OCI-LY1 (cell line): Measurements from ENCODE around the gene PEX13.

Experiments
- CTCF ChIP-seq: fragments of 200-600 bp; sonication (generic), shearing (Covaris generic); IDR thresholded peaks from 2 replicates; pipeline ENCODE4 v1.5.1; 2017; ENCODE audit warnings: mild to moderate bottlenecking, antibody characterized with exemption, low read length, moderate library complexity, mixed read lengths
- EZH2 ChIP-seq: fragments of 200-600 bp; sonication (generic), shearing (Covaris generic); IDR thresholded peaks from 2 replicates; pipeline ENCODE4 v1.8.0; 2017; ENCODE audit warnings: borderline replicate concordance, mixed run types, mild to moderate bottlenecking, antibody characterized with exemption, low read length, moderate library complexity, mixed read lengths

GRCh38 chr2:61057562-61057961, 40.0 kb downstream of the PEX13 start:
- TF ChIP-seq EZH2, result no peak
- no peak for TF ChIP-seq CTCF
